ENCODE measurements around the gene XPO1.

The XPO1 gene

DNA sequence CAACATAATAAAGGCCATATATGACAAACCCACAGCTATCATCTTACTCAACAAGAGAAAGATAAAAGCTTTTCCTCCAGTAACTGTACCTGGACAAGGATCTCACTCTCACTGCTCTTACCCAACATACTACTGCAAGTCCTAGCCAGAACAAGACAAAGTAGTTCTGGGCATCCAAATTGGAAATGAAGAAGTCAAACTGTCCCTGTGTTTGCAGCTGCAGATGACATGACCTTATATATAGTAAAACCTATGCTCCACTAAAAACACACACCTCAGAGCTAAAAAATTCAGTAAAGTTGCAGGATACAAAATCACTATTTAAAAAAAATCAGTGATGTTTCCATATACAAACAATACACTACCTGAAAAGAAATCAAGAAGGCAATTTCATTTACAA, 99.5 kb downstream of the XPO1 start:
- DNase-seq (ENCODE audit: low read depth) = no peak
- no peak overlapping the region for H3K4me3 ChIP-seq (ENCODE audit: low read length)
- no peak for TF ChIP-seq CTCF (conservative IDR thresholded peaks at IDR 0.05; ENCODE audit: low read depth, low read length)

DNA sequence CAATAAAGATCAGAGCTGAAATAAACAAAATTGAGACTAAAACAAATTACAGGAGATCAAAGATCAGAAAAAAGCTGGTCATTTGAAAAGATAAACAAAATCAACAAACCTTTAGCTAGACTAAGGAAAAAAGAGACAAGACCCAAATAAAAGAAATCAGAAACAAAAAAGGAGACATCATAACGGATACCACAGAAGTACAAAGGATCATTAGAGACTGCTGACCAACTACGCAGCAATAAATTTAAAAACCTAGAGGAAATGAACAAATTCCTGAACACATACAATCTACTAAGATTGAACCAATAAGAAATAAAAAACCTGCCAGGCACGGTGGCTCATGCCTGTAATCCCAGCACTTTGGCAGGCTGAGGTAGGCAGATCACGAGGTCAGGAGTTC, 101.0 kb downstream of the XPO1 start:
- TF ChIP-seq CTCF (conservative IDR thresholded peaks at IDR 0.05; ENCODE audit: low read depth, low read length) = no peak
- no peak overlapping the region for H3K4me3 ChIP-seq (ENCODE audit: low read length)
- no peak for DNase-seq (ENCODE audit: low read depth)

DNA sequence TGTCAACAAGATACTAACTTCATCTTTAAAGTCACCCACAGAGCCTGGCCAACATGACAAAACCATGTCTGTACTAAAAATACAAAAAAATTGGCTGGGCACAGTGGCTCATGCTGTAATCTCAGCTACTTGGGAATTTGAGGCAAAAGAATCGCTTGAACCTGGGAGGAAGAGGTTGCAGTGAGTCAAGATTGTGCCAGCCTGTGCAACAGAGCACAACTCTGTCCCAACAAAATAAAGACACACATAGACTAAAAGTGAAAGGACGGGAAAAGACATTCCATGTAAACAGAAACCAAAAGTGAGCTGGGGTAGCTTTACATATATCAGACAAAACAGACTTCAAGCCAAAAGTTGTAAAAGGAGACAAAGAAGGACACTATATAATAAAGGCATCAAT, 102.1 kb downstream of the XPO1 start:
- H3K4me3 ChIP-seq (ENCODE audit: low read length) = no peak overlapping the region
- no peak for DNase-seq (ENCODE audit: low read depth)
- no peak for TF ChIP-seq CTCF (conservative IDR thresholded peaks at IDR 0.05; ENCODE audit: low read depth, low read length)

DNA sequence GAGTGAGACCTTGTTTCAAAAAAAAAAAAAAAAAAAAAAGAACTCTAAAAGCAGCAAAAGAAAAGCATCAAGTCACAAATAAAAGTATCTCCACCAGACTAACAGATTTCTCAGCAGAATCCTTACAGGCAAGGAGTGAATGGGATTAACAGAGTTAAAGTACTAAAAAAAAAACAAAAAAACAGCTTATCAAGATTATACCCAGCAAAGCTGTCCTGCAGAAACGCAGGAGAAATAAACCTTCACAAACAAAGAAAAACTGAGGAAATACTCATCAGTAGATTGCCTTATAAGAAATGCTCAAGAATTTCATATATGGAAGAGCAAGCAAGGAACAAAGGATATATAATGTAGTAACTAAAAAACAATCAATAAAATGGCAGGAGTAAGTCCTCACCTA, 102.9 kb downstream of the XPO1 start:
- no peak for DNase-seq (ENCODE audit: low read depth)
- no peak for TF ChIP-seq CTCF (conservative IDR thresholded peaks at IDR 0.05; ENCODE audit: low read depth, low read length)
- no peak overlapping the region for H3K4me3 ChIP-seq (ENCODE audit: low read length)

- no peak overlapping the region for H3K4me3 ChIP-seq (ENCODE audit: low read length)
- TF ChIP-seq CTCF (conservative IDR thresholded peaks at IDR 0.05; ENCODE audit: low read depth, low read length) = no peak
- DNase-seq (ENCODE audit: low read depth) = no peak
Observed at GRCh38 chr2:61434314-61434713, 103.8 kb downstream of the XPO1 start.

DNA sequence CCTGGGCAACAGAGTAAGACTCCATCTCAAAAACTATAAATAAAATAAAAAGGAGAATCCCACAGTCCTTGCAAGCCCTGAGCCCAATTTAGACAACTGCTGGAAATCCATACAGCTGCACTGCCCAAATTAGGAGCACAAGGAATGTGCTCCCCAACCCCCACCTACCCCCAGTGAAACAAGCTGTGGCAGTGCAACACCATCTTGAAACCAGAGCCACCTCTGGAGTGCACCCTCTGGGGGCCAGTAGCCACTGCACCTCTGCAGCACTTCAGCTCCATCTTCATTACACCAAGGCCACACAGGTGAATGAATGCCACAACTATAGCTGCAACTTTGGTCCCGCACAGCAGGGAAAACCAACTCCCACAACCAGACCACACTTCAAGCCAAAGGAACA, 104.5 kb downstream of the XPO1 start:
- TF ChIP-seq CTCF (conservative IDR thresholded peaks at IDR 0.05; ENCODE audit: low read depth, low read length) = no peak
- DNase-seq (ENCODE audit: low read depth) = no peak
- H3K4me3 ChIP-seq (ENCODE audit: low read length) = no peak overlapping the region

- no peak overlapping the region for H3K4me3 ChIP-seq (ENCODE audit: low read length)
- DNase-seq (ENCODE audit: low read depth) = no peak
- TF ChIP-seq CTCF (conservative IDR thresholded peaks at IDR 0.05; ENCODE audit: low read depth, low read length) = no peak
Observed at GRCh38 chr2:61432990-61433389, 105.2 kb downstream of the XPO1 start.
